GM12878 (cell line): ENCODE data around the gene MFSD1. TPM values are rescaled to one million over a fixed set of nuclear protein-coding genes. Genes with fewer than 3 reads are reported as not detected.

Experiments
- ASH2L ChIP-seq: fragments of 300-600, 200-600 bp; sonication (generic); IDR thresholded peaks from 2 replicates; pipeline ENCODE4 v1.6.1; 2017; ENCODE audit warnings: low read depth, mild to moderate bottlenecking, borderline replicate concordance
- BACH1 ChIP-seq: fragments of 450-650 bp; IDR thresholded peaks from 2 replicates; pipeline ENCODE4 v1.6.1; 2017; ENCODE audit warnings: mild to moderate bottlenecking, borderline replicate concordance
- BCLAF1 ChIP-seq: fragments of 450-650 bp; IDR thresholded peaks from 2 replicates; pipeline ENCODE4 v1.6.1; 2017; ENCODE audit warnings: antibody characterized with exemption, mild to moderate bottlenecking, moderate library complexity
- CHD1 ChIP-seq: IDR thresholded peaks from 2 replicates; pipeline ENCODE4 v1.6.1; 2012; ENCODE audit warnings: low read depth, low read length, improper control_type of control experiment
- CHD4 ChIP-seq: fragments of 200-600 bp; sonication (generic); IDR thresholded peaks from 2 replicates; pipeline ENCODE4 v1.6.1; 2016; ENCODE audit warnings: mild to moderate bottlenecking
- EZH2 ChIP-seq: IDR thresholded peaks from 2 replicates; pipeline ENCODE4 v1.6.1; 2012; ENCODE audit warnings: low read depth, mild to moderate bottlenecking, control low read depth, inconsistent platforms, low read length, borderline replicate concordance; ENCODE audit not compliant: control insufficient read depth
- FOXK2 ChIP-seq: fragments of 450-650 bp; IDR thresholded peaks from 2 replicates; pipeline ENCODE4 v1.6.1; 2017; ENCODE audit warnings: mild to moderate bottlenecking, moderate library complexity
- HCFC1 ChIP-seq: fragments of 150-350 bp; IDR thresholded peaks from 2 replicates; pipeline ENCODE4 v1.6.1; 2014; ENCODE audit warnings: low read length
- IKZF2 ChIP-seq, 2 experiments: fragments of 450-650 bp; IDR thresholded peaks; 2 replicates each; pipeline ENCODE4 v1.6.1; 2017; ENCODE audit warnings: mild to moderate bottlenecking in 2 of 2, moderate library complexity in 2 of 2
- KLF5 ChIP-seq: fragments of 450-650 bp; IDR thresholded peaks from 2 replicates; pipeline ENCODE4 v1.6.1; 2014; ENCODE audit warnings: mild to moderate bottlenecking; ENCODE audit not compliant: partially characterized antibody
- MEF2B ChIP-seq: fragments of 450-650 bp; IDR thresholded peaks from 2 replicates; pipeline ENCODE4 v1.6.1; 2018; ENCODE audit warnings: mild to moderate bottlenecking, moderate library complexity; ENCODE audit not compliant: partially characterized antibody, poor library complexity, severe bottlenecking
- MXI1 ChIP-seq: fragments of 150-350 bp; IDR thresholded peaks from 2 replicates; pipeline ENCODE4 v1.6.1; 2011; ENCODE audit warnings: low read depth, mild to moderate bottlenecking, inconsistent platforms, low read length, improper control_type of control experiment
- NR2C1 ChIP-seq: fragments of 450-650 bp; IDR thresholded peaks from 2 replicates; pipeline ENCODE4 v1.6.1; 2017; ENCODE audit warnings: antibody characterized with exemption, mild to moderate bottlenecking, moderate library complexity
- POLR2A ChIP-seq: IDR thresholded peaks from 2 replicates; pipeline ENCODE4 v1.6.1; 2011; ENCODE audit warnings: low read depth, mild to moderate bottlenecking, low read length
- POLR2AphosphoS5 ChIP-seq: IDR thresholded peaks from 2 replicates; pipeline ENCODE4 v1.6.1; 2011; ENCODE audit warnings: mild to moderate bottlenecking, low read length, inconsistent platforms
- SIN3A ChIP-seq: IDR thresholded peaks from 2 replicates; pipeline ENCODE4 v1.6.1; 2012; ENCODE audit warnings: low read depth, low read length, improper control_type of control experiment
- SMARCA5 ChIP-seq: fragments of 450-650 bp; IDR thresholded peaks from 2 replicates; pipeline ENCODE4 v1.6.1; 2017; ENCODE audit warnings: mild to moderate bottlenecking
- STAT1 ChIP-seq: fragments of 450-650 bp; conservative IDR thresholded peaks from 2 replicates; pipeline ENCODE4 v1.6.1; 2014; ENCODE audit warnings: antibody characterized with exemption, mild to moderate bottlenecking
- SUPT20H ChIP-seq: IDR thresholded peaks from 2 replicates; pipeline ENCODE4 v1.6.1; 2011; ENCODE audit warnings: low read depth, mild to moderate bottlenecking, low read length, moderate library complexity, borderline replicate concordance; ENCODE audit not compliant: control insufficient read depth
- TBL1XR1 ChIP-seq: IDR thresholded peaks from 2 replicates; pipeline ENCODE4 v1.6.1; 2012; ENCODE audit warnings: low read depth, low read length, improper control_type of control experiment
- ZNF207 ChIP-seq: fragments of 450-650 bp; IDR thresholded peaks from 2 replicates; pipeline ENCODE4 v1.6.1; 2014; ENCODE audit warnings: antibody characterized with exemption, mild to moderate bottlenecking, borderline replicate concordance
- polyA plus RNA-seq, 11 experiments: library from polyadenylated mRNA; depleted of rRNA in 4 of 11; unstranded in 6 of 11; stranded (reverse) in 5 of 11; fragments of >200 nt; fragmentation: Nextera tagmentation in 4 of 11; fragmentation: Illumina TruSeq in 1 of 11; extraction: Ambion mirVana in 4 of 11; extraction: Trizol in 1 of 11; gene quantifications; 1 replicate in 1 of 11; 2 replicates in 10 of 11; pipeline versions ENCODE4 v1.2.1 to v1.2.3, GENCODE V29; 2011 to 2016; ENCODE audit warnings: inconsistent platforms in 2 of 11, missing spikeins in 2 of 11, low read depth in 1 of 11
- total RNA-seq, 4 experiments: library from RNA; depleted of rRNA in 3 of 4; stranded (reverse); fragments of >200 nt in 3 of 4; fragmentation: Illumina TruSeq in 1 of 4; extraction: Trizol in 1 of 4; gene quantifications; 2 replicates each; pipeline versions ENCODE4 v1.2.1 to v1.2.3, GENCODE V29; 2013 to 2021
- TF ChIP-seq, protein P1 (sequence below): fragments of 450-650 bp; conservative IDR thresholded peaks from 2 replicates; pipeline ENCODE4 v1.6.1; 2017; ENCODE audit warnings: mild to moderate bottlenecking, moderate library complexity

Gene MFSD1
- total and polyA plus RNA-seq, 10 of the 15 experiments (the other 5 are each of a cell fraction or from before 2014, with no cell fraction given) = 7.3 to 41.7 (median 28.6) TPM

GRCh38 chr3:158801696-158802408 lies at the start of gene MFSD1 (continued):
- TF ChIP-seq, protein P1, sequence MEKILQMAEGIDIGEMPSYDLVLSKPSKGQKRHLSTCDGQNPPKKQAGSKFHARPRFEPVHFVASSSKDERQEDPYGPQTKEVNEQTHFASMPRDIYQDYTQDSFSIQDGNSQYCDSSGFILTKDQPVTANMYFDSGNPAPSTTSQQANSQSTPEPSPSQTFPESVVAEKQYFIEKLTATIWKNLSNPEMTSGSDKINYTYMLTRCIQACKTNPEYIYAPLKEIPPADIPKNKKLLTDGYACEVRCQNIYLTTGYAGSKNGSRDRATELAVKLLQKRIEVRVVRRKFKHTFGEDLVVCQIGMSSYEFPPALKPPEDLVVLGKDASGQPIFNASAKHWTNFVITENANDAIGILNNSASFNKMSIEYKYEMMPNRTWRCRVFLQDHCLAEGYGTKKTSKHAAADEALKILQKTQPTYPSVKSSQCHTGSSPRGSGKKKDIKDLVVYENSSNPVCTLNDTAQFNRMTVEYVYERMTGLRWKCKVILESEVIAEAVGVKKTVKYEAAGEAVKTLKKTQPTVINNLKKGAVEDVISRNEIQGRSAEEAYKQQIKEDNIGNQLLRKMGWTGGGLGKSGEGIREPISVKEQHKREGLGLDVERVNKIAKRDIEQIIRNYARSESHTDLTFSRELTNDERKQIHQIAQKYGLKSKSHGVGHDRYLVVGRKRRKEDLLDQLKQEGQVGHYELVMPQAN = peak; percentile 98
- TF ChIP-seq BCLAF1 (no peak), ASH2L (no peak), MEF2B (no peak), CHD1 (no peak), NR2C1 (peak; percentile 82), SUPT20H (no peak), TBL1XR1 (peak; percentile 50; the same call in 1 of the 2 replicates), STAT1 (no peak), BACH1 (0 out of 2 replicates have a peak, but pooled peaks have one; percentile 12), SIN3A (peak; percentile 98), MXI1 (peak; percentile 89), POLR2AphosphoS5 (peak; percentile 55; the same call in 1 of the 2 replicates), ZNF207 (peak; percentile 65; the same call in 1 of the 2 replicates), KLF5 (no peak), HCFC1 (peak; percentile 48), FOXK2 (peak; percentile 31; the same call in 1 of the 2 replicates), IKZF2 (IDR thresholded peaks at IDR 0.05) (peak; percentile 6 to 17; a peak in 2 of 4 replicates), POLR2A (peak; percentile 87), CHD4 (no peak), SMARCA5 (no peak), EZH2 (no peak)
